ENCODE data around the gene DHX30. TPM values are rescaled to one million over a fixed set of nuclear protein-coding genes. Genes with fewer than 3 reads are reported as not detected.
"Not testable (repeated sequence)": the region's sequence is repeated elsewhere in the genome, so short reads cannot be mapped to it uniquely, and the experiment has no call there.

Gene DHX30
- total RNA-seq, 1 donor from 2014 or later, result 45.3 TPM

DNA sequence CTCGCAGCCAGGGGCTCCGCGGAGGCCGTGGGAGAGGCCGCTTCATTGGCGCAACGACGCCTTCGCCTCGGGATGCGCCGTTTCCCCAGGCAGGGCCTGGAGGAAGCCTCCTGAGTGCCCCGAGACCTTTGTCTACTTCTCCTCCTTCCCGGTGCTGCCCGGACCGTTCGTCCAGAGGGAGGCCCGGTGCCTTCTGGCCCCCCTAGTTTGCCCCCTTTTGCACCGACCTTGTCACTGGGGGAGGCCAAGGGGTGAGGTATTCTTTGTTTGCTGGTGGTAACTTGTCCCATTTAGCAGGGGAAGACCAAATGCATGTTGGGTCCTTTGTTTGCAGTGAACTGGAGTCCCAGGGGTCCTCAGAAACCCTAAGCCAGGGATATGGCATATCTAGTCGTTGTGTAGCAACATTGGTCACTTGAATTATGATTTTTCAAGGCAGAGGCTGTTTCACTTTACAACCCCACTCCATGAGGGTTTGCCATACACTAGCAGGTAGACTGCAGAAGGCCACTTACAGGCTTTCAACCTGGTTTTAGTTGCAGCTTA, 615 bp downstream of the DHX30 start:
- intact Hi-C loops (cut with DNase I), result no loop called here
- ATAC-seq (ENCODE audit: poor library complexity), result no peak
- DNase-seq, result no peak

- intact Hi-C loops (cut with DNase I), result no loop called here
- no peak for ATAC-seq (ENCODE audit: poor library complexity)
- DNase-seq, result no peak
Measured at GRCh38 chr3:47804577-47804976, 1.6 kb downstream of the DHX30 start.

DNA sequence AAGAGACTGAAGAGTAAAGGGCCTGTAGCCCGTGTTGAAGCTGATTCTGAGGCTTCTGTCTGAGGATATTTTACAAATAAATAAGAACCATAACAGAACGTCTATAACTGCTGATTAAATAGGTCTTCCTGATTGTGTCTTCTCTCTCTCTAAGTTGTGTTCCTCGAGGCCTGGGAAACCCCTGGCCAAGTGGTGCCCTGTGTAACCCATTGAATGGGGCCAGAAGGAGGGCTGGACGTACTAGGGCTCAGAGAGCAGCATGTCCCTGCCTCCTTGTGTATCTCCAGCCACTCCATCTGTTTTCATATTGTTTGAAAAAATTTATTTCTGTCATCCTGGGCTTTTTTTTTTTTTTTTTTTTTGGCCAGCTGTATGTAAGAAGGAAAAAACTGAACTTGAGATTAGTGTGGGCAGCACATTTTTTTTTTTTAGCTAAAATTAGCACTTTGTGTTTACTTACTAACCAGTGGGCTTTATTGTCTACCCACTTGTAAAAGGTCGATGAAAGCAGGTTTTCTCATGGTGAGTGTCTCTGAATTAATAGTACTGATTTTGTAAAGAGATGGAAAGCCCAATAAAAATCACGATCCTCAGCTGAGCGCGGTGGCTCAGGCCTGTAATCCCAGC, 10.7 kb downstream of the DHX30 start:
- ATAC-seq (ENCODE audit: poor library complexity) (no peak), DNase-seq (no peak)
- intact Hi-C loops (cut with DNase I), result no loop called here

DNA sequence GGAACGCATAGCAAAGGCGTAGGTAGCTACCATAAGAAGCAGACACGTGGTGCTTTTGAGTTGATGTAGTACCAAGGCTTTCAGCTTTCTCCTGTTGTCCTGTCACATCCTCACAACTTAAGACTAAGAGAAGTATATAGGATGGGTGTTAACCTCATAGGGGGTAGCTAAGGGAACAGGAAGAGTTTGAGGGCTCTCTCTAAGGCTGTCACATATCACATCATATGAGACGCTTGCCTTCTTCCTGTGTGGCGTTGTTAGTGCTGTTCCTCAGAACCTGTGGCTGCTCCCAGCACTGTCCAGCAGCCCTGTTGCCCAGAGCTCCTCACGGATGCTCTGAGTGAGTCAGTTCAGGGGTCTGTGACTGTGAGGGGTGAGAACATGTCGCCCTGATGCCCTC, 14.7 kb downstream of the DHX30 start:
- intact Hi-C loops (cut with DNase I), result no loop called here
- ATAC-seq (ENCODE audit: poor library complexity), result no peak
- no peak for DNase-seq

DNA sequence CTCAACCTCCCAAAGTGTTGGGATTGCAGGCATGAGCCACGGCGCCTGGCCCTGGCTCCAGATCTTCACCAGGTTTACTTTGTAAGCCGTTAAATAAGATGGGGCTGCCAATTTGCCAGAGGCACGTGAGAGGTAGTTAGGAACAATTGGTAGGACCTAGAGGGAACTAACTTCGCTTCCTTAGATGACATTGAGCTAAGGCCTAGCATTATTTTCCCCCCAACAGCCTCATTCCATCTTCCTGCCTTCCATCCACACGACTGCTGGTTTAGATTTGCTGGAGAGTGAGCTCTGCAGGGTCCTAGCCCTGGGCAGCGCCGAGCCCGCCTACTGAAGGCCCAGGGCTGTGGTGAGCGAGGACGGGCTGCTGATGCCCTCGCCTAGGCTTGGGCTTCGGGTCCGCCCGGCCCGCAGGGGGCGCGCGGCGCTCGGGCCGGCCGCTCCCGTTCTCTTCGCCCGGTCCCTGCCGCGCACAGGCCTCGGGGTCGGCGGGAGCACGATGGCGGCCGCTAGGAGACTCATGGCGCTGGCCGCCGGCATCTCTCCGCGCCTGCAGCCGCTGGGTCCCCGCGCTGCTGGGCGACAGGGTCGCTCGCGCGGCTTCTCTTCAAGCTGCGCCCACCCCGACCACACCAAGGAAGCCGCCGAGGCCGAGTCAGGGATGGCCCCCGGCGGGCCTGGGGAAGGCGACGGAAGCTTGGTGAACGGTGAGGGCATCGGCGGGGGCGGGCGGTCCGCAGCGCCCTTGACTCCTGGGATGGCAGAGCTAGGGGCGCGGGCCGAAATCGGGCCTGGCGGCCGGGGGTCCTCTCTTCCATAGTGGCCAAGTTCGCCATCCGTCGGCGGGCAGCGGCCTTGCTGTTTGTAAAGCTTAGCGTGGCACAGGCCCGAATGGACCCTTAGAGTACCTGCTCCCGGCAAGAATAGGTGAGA, 21.9 kb downstream of the DHX30 start:
- intact Hi-C loops (cut with DNase I), result loop anchor here (5.0 kb wide), 1 partner anchor 327 kb away; no protein-coding TSS in a partner anchor
- DNase-seq, result peak; percentile 86
- ATAC-seq (ENCODE audit: poor library complexity), result peak; percentile 100

GRCh38 chr3:47825590-47825989, 22.7 kb downstream of the DHX30 start:
- DNase-seq (no peak), ATAC-seq (ENCODE audit: poor library complexity) (no peak)
- intact Hi-C loops (cut with DNase I), result no loop called here

DNA sequence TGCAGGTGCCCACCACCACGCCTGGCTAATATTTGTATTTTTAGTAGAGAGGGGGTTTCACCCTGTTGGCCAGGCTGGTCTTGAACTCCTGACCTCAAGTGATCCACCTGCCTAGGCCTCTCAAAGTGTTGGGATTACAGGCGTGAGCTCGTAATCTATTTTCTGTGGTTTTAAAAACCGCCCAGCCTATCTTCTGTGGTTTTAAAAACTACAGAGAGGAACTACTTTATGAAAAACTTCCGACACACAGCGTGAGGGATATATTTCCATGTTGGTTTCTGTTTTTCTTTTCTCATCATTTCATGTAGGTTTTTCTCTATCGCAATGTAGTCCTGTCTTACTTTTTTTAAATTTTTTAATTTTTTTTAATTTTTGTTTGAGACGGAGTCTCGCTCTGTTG, 26.5 kb downstream of the DHX30 start:
- ATAC-seq (ENCODE audit: poor library complexity); DNase-seq; intact Hi-C loops (cut with DNase I): not testable (repeated sequence)

- intact Hi-C loops (cut with DNase I), result loop anchor here (2.0 kb wide), 1 partner anchor 322 kb away; no protein-coding TSS in a partner anchor
- ATAC-seq (ENCODE audit: poor library complexity) (no peak), DNase-seq (no peak)
Measured at GRCh38 chr3:47836986-47837385, 34.0 kb downstream of the DHX30 start.

DNA sequence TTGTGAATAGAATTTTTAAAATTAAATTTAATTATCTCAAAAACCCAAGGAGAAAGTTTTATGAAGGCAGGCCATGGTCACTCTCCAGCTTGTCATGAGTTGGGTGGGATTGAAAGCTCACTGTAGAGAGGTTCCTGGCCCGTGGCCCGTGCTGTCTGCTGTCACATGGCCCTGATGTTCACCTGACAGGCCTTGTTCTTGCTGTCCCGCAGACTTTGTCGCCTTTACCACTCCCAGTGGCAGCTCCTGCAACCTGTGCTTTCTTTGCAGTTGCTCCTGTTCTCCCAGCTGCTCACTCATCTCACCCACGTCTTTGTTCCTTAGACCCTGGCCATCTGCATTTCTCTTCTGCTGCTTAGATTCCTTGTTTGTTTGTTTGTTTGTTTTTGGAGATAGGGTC, 35.6 kb downstream of the DHX30 start:
- DNase-seq, result no peak
- ATAC-seq (ENCODE audit: poor library complexity), result peak; percentile 66
- intact Hi-C loops (cut with DNase I), result no loop called here

- no peak for DNase-seq
- ATAC-seq (ENCODE audit: poor library complexity), result no peak
- intact Hi-C loops (cut with DNase I), result loop anchor here (5.0 kb wide), 1 partner anchor 145 kb away; no protein-coding TSS in a partner anchor
Measured at GRCh38 chr3:47841786-47842349, 38.9 kb downstream of the DHX30 start.

DNA sequence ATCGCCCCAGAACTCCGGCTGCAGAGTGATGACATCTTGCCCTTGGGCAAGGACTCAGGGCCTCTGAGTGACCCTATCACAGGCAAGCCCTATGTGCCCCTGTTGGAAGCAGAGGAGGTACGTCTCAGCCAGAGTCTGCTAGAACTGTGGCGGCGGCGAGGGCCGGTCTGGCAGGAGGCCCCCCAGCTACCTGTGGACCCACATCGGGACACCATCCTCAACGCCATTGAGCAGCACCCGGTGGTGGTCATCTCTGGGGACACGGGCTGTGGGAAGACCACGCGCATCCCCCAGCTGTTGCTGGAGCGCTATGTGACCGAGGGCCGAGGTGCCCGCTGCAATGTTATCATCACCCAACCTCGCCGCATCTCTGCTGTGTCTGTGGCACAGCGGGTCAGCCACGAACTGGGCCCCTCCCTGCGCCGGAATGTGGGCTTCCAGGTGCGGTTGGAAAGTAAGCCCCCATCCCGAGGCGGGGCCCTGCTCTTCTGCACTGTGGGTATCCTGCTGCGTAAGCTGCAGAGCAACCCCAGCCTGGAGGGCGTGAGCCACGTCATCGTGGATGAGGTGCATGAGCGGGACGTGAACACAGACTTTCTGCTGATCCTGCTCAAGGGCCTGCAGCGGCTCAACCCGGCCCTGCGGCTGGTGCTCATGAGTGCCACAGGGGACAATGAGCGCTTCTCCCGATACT, 43.4 kb downstream of the DHX30 start:
- intact Hi-C loops (cut with DNase I), result no loop called here
- ATAC-seq (ENCODE audit: poor library complexity) (no peak), DNase-seq (no peak)

DNA sequence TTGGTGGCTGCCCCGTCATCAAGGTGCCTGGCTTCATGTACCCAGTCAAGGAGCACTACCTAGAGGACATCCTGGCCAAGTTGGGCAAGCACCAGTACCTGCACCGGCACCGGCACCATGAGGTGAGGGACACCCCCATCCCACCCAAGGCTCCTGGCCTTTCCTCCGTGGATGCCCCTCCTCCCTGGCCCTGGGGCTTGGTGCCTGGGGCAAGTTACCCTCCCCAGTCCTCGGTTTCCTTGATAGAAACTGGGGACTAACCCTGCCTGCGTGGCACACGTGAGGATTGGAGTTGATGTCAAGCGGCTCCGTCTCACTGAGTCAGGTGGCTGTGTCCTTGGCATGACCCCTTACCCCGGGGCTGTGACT, 43.9 kb downstream of the DHX30 start:
- intact Hi-C loops (cut with DNase I), result no loop called here
- DNase-seq, result no peak

GRCh38 chr3:47847260-47847659, 44.3 kb downstream of the DHX30 start:
- ATAC-seq (ENCODE audit: poor library complexity), result no peak
- no peak for DNase-seq
- intact Hi-C loops (cut with DNase I), result no loop called here

More for the DNA sequence above, 43.9 kb downstream of the DHX30 start:
- ATAC-seq (ENCODE audit: poor library complexity), result no peak

GRCh38 chr3:47847801-47848518, 45.0 kb downstream of the DHX30 start:
- intact Hi-C loops (cut with DNase I), result no loop called here
- DNase-seq (no peak), ATAC-seq (ENCODE audit: poor library complexity) (no peak)

- DNase-seq, result no peak
- intact Hi-C loops (cut with DNase I), result no loop called here
- ATAC-seq (ENCODE audit: poor library complexity), result peak; percentile 1
Measured at GRCh38 chr3:47848599-47849117, 45.7 kb downstream of the DHX30 start.

DNA sequence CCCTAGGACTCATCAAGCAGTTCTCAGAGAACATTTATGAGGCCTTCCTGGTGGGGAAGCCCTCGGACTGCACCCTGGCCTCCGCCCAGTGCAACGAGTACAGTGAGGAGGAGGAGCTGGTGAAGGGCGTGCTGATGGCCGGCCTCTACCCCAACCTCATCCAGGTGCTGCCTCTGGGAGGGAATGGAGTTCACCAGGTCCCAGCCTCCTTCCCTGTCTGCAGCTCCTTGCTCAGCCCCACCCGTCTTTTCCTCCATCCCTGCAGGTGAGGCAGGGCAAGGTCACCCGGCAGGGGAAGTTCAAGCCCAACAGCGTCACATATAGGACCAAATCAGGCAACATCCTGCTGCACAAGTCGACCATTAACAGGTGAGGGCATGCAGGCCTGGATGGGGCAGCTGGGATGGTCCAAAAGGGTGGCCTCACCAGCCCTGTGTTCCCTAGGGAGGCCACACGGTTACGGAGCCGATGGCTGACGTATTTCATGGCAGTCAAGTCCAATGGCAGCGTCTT, 46.3 kb downstream of the DHX30 start:
- DNase-seq (no peak), ATAC-seq (ENCODE audit: poor library complexity) (peak; percentile 5)
- intact Hi-C loops (cut with DNase I), result no loop called here

- peak; percentile 16 for ATAC-seq (ENCODE audit: poor library complexity)
- intact Hi-C loops (cut with DNase I), result no loop called here
- peak; percentile 5 for DNase-seq
Measured at GRCh38 chr3:47849699-47850563, 47.0 kb downstream of the DHX30 start.
